ENCODE data around the gene ZBTB8OS. TPM values are rescaled to one million over a fixed set of nuclear protein-coding genes. Genes with fewer than 3 reads are reported as not detected.
"Not testable (repeated sequence)": the region's sequence is repeated elsewhere in the genome, so short reads cannot be mapped to it uniquely, and the experiment has no call there.

ZBTB8OS gene
- total RNA-seq, 2 experiments from 2014 or later: 23.9 to 24.1 TPM

GRCh38 chr1:32676945-32677344 is 26.6 kb upstream of the ZBTB8OS start:
- H3K9me3 Mint-ChIP-seq: no peaks in the 10 kb centered on the region

GRCh38 chr1:32668716-32669115 is 18.4 kb upstream of the ZBTB8OS start:
- CTCF ChIA-PET; H3K4me3 ChIP-seq (ENCODE audit: low read length); H3K4me3 Mint-ChIP-seq; intact Hi-C loops (cut with DNase I, micrococcal nuclease); H3K27ac ChIP-seq (ENCODE audit: low read depth in 1 of 2, low read length in 2 of 2); H3K27ac Mint-ChIP-seq; H3K9me3 Mint-ChIP-seq; H3K27me3 ChIP-seq (ENCODE audit: control insufficient read depth in 1 of 2, insufficient read depth in 2 of 2, low read length in 2 of 2); H3K4me1 ChIP-seq (ENCODE audit: insufficient read depth, low read length); H3K4me1 Mint-ChIP-seq (ENCODE audit: low read depth); DNase-seq; ATAC-seq (ENCODE audit: poor library complexity); POLR2A ChIA-PET; H3K27me3 Mint-ChIP-seq; H3K9me3 ChIP-seq (ENCODE audit: control insufficient read depth in 1 of 2, insufficient read depth in 1 of 2, low read length in 2 of 2): not testable (repeated sequence)
- H3K36me3 Mint-ChIP-seq (ENCODE audit: low read depth): peaks cover 95% of the 10 kb centered on the region
- H3K36me3 ChIP-seq (ENCODE audit: insufficient read depth, low read length): peaks cover 94% of the 10 kb centered on the region

More at GRCh38 chr1:32676945-32677344, 26.6 kb upstream of the ZBTB8OS start:
- DNase-seq (no peak), ATAC-seq (ENCODE audit: poor library complexity) (no peak)
- H3K27ac ChIP-seq (ENCODE audit: low read depth in 1 of 2, low read length in 2 of 2): no peak overlapping the region
- TF ChIP-seq CTCF (IDR thresholded peaks at IDR 0.05): no peak
- Mint-ChIP-seq H3K27me3 (no peaks in the 10 kb centered on the region), H3K36me3 (ENCODE audit: low read depth) (peaks cover 92% of the 10 kb centered on the region), H3K4me3 (no peak overlapping the region), H3K4me1 (ENCODE audit: low read depth) (no peaks in the 10 kb centered on the region), H3K27ac (no peak overlapping the region)
- intact Hi-C loops (cut with DNase I, micrococcal nuclease): no loop called here
- no peaks in the 10 kb centered on the region for H3K9me3 ChIP-seq (ENCODE audit: control insufficient read depth in 1 of 2, insufficient read depth in 1 of 2, low read length in 2 of 2)
- no peaks in the 10 kb centered on the region for H3K27me3 ChIP-seq (ENCODE audit: control insufficient read depth in 1 of 2, insufficient read depth in 2 of 2, low read length in 2 of 2)
- ChIA-PET POLR2A (no interaction called here), CTCF (no interaction called here)
- H3K4me3 ChIP-seq (ENCODE audit: low read length): no peak overlapping the region
- H3K36me3 ChIP-seq (ENCODE audit: insufficient read depth, low read length): peaks cover 82% of the 10 kb centered on the region
- no peaks in the 10 kb centered on the region for H3K4me1 ChIP-seq (ENCODE audit: insufficient read depth, low read length)

- Mint-ChIP-seq H3K4me3 (no peak overlapping the region), H3K27ac (no peak overlapping the region), H3K27me3 (no peaks in the 10 kb centered on the region), H3K4me1 (ENCODE audit: low read depth) (peaks cover 10% of the 10 kb centered on the region), H3K9me3 (no peaks in the 10 kb centered on the region), H3K36me3 (ENCODE audit: low read depth) (peaks cover 92% of the 10 kb centered on the region)
- TF ChIP-seq CTCF (IDR thresholded peaks at IDR 0.05): no peak
- POLR2A ChIA-PET: no interaction called here
- H3K4me1 ChIP-seq (ENCODE audit: insufficient read depth, low read length): no peaks in the 10 kb centered on the region
- H3K27ac ChIP-seq (ENCODE audit: low read depth in 1 of 2, low read length in 2 of 2): no peak overlapping the region
- H3K36me3 ChIP-seq (ENCODE audit: insufficient read depth, low read length): peaks cover 92% of the 10 kb centered on the region
- no peak for ATAC-seq (ENCODE audit: poor library complexity)
- no peaks in the 10 kb centered on the region for H3K9me3 ChIP-seq (ENCODE audit: control insufficient read depth in 1 of 2, insufficient read depth in 1 of 2, low read length in 2 of 2)
- no peak for DNase-seq
- no peaks in the 10 kb centered on the region for H3K27me3 ChIP-seq (ENCODE audit: control insufficient read depth in 1 of 2, insufficient read depth in 2 of 2, low read length in 2 of 2)
- CTCF ChIA-PET: no interaction called here
- no peak overlapping the region for H3K4me3 ChIP-seq (ENCODE audit: low read length)
- intact Hi-C loops (cut with DNase I, micrococcal nuclease): no loop called here
These were observed 16.7 kb upstream of the ZBTB8OS start for GRCh38 chr1:32666901-32667566.

- Histone ChIP-seq H3K27ac (ENCODE audit: low read depth in 1 of 2, low read length in 2 of 2) (no peak overlapping the region), H3K4me1 (ENCODE audit: insufficient read depth, low read length) (no peaks in the 10 kb centered on the region), H3K36me3 (ENCODE audit: insufficient read depth, low read length) (peaks cover 91% of the 10 kb centered on the region), H3K4me3 (ENCODE audit: low read length) (no peak overlapping the region), H3K9me3 (ENCODE audit: control insufficient read depth in 1 of 2, insufficient read depth in 1 of 2, low read length in 2 of 2) (no peaks in the 10 kb centered on the region), H3K27me3 (ENCODE audit: control insufficient read depth in 1 of 2, insufficient read depth in 2 of 2, low read length in 2 of 2) (no peaks in the 10 kb centered on the region)
- ATAC-seq (ENCODE audit: poor library complexity) (no peak), DNase-seq (no peak)
- Mint-ChIP-seq H3K27me3 (no peaks in the 10 kb centered on the region), H3K4me1 (ENCODE audit: low read depth) (peaks cover 10% of the 10 kb centered on the region), H3K4me3 (no peak overlapping the region), H3K27ac (no peak overlapping the region), H3K36me3 (ENCODE audit: low read depth) (peaks cover 92% of the 10 kb centered on the region), H3K9me3 (no peaks in the 10 kb centered on the region)
- TF ChIP-seq CTCF (IDR thresholded peaks at IDR 0.05): no peak
- POLR2A ChIA-PET: no interaction called here
- intact Hi-C loops (cut with DNase I, micrococcal nuclease): no loop called here
- CTCF ChIA-PET: no interaction called here
These were observed 15.6 kb upstream of the ZBTB8OS start for GRCh38 chr1:32665915-32666314.

All from CD4-positive, alpha-beta T cell (primary cell).